Upper lobe of left lung (tissue), 6 donors: ENCODE measurements around the gene MGAT5B. TPM values are rescaled to one million over a fixed set of nuclear protein-coding genes. Genes with fewer than 3 reads are reported as not detected.
"Not testable (repeated sequence)": the region's sequence is repeated elsewhere in the genome, so short reads cannot be mapped to it uniquely, and the experiment has no call there.

Source experiments
- ATAC-seq, 2 donors: fragments of 200-7000 bp; cut with Tn5 transposase; one replicate each; pipeline ENCODE4 v1.9.1; 2022; ENCODE audit warnings: mild to moderate bottlenecking in 2 of 2, moderate library complexity in 2 of 2; ENCODE audit not compliant: low FRiP score in 2 of 2
- DNase-seq, 2 donors: peaks; one replicate each; pipeline ENCODE4 v3.0.0-alpha.2; 2019 to 2020
- H3K27ac ChIP-seq, 4 donors: fragments of 200-600 bp; sonication (generic); one replicate each; pipeline ENCODE4 v1.5.1; 2016 to 2019
- H3K27me3 ChIP-seq, 4 donors: fragments of 200-600 bp; sonication (generic); one replicate each; pipeline ENCODE4 v1.5.1; 2017 to 2019
- H3K36me3 ChIP-seq, 4 donors: fragments of 200-600 bp; sonication (generic); one replicate each; pipeline ENCODE4 v1.5.1; 2016 to 2019
- H3K4me1 ChIP-seq, 4 donors: fragments of 200-600 bp; sonication (generic); one replicate each; pipeline ENCODE4 v1.5.1; 2018 to 2019
- H3K4me3 ChIP-seq, 4 donors: fragments of 200-600 bp; sonication (generic); one replicate each; pipeline ENCODE4 v1.5.1; 2017 to 2019; ENCODE audit warnings: mild to moderate bottlenecking in 2 of 4, moderate library complexity in 1 of 4
- H3K9me3 ChIP-seq, 4 donors: fragments of 200-600 bp; sonication (generic); one replicate each; pipeline ENCODE4 v1.5.1; 2018 to 2019
- CTCF ChIP-seq, 6 experiments: fragments of 450-650 bp in 4 of 6; fragments of 200-600 bp in 2 of 6; sonication (generic) in 2 of 6; IDR thresholded peaks; one replicate each; pipeline ENCODE4 v1.5.1; 2016 to 2019; ENCODE audit warnings: antibody characterized with exemption in 6 of 6
- EP300 ChIP-seq, 4 donors: sonication (generic); formaldehyde crosslinking; IDR thresholded peaks; one replicate each; pipeline ENCODE4 v1.5.1; 2017; ENCODE audit warnings: antibody characterized with exemption in 4 of 4, control low read depth in 2 of 4
- POLR2A ChIP-seq, 4 donors: fragments of 450-650 bp; IDR thresholded peaks; one replicate each; pipeline ENCODE4 v1.5.1; 2016 to 2017; ENCODE audit warnings: antibody characterized with exemption in 4 of 4, mild to moderate bottlenecking in 2 of 4
- POLR2AphosphoS5 ChIP-seq, 2 donors: sonication (generic); formaldehyde crosslinking; IDR thresholded peaks; one replicate each; pipeline ENCODE4 v1.5.1; 2017; ENCODE audit warnings: antibody characterized with exemption in 2 of 2
- WGBS, 2 donors: methylation state at CpG; one replicate each; pipeline ENCODE4 v1.1.5; 2017 to 2018; 5-methylcytosine and 5-hydroxymethylcytosine counted together
- total RNA-seq, 6 donors: library from RNA; depleted of rRNA in 4 of 6; stranded (reverse); fragments of >200 nt in 4 of 6; gene quantifications; one replicate each; pipeline versions ENCODE4 v1.1.0 to v1.2.1, GENCODE V29; 2016 to 2021
- donor health status: DM: no; HTN: no; CAD: no; lungs with moderate emphysema.
- donor health status: DM: no; HTN: yes; CAD: no; lungs with severe emphysema.

MGAT5B gene
- total RNA-seq, 6 donors from 2014 or later = 0.20 to 3.0 (median 0.83) TPM

GRCh38 chr17:76841776-76842405 lies 26.3 kb upstream of the MGAT5B start:
- H3K36me3 ChIP-seq = no peaks in the 10 kb centered on the region
- peaks cover 11 to 24% (median 14%) of the 10 kb centered on the region in 4 donors for H3K4me1 ChIP-seq
- WGBS, 2 donors = 5 to 32% methylated on average over 9 to 10 of the region's 10 CpGs
- H3K27me3 ChIP-seq = no peaks in the 10 kb centered on the region
- H3K9me3 ChIP-seq = no peaks in the 10 kb centered on the region
- no peak overlapping the region for H3K4me3 ChIP-seq
- TF ChIP-seq CTCF (IDR thresholded peaks at IDR 0.05) (no peak), POLR2AphosphoS5 (IDR thresholded peaks at IDR 0.05) (no peak), POLR2A (IDR thresholded peaks at IDR 0.05) (no peak), EP300 (IDR thresholded peaks at IDR 0.05) (no peak)
- H3K27ac ChIP-seq = no peak overlapping the region
- no peak for ATAC-seq
- DNase-seq = no peak

- not testable (repeated sequence) for ATAC-seq, H3K9me3 ChIP-seq, H3K36me3 ChIP-seq, H3K27me3 ChIP-seq, H3K27ac ChIP-seq, DNase-seq, H3K4me3 ChIP-seq
- H3K4me1 ChIP-seq = peaks cover 11 to 24% (median 14%) of the 10 kb centered on the region in 4 donors
- 93 to 95% methylated on average over 6 of the region's 6 CpGs for WGBS, 2 donors
Observed at GRCh38 chr17:76843068-76843467, 25.1 kb upstream of the MGAT5B start.

- 63 to 73% methylated on average over 8 to 10 of the region's 10 CpGs for WGBS, 2 donors
Observed at GRCh38 chr17:76843703-76844484, 24.3 kb upstream of the MGAT5B start.

GRCh38 chr17:76844485-76844829 lies 23.7 kb upstream of the MGAT5B start:
- no peak for ATAC-seq
- Histone ChIP-seq H3K9me3 (no peaks in the 10 kb centered on the region), H3K4me1 (peaks cover 7 to 18% (median 9%) of the 10 kb centered on the region in 4 donors), H3K4me3 (no peak overlapping the region), H3K36me3 (no peaks in the 10 kb centered on the region), H3K27me3 (no peaks in the 10 kb centered on the region), H3K27ac (no peak overlapping the region)
- 88 to 89% methylated on average over 4 of the region's 4 CpGs for WGBS, 2 donors
- DNase-seq = no peak
- TF ChIP-seq POLR2A (IDR thresholded peaks at IDR 0.05) = no peak
- TF ChIP-seq POLR2AphosphoS5 (IDR thresholded peaks at IDR 0.05) = no peak
- TF ChIP-seq CTCF (IDR thresholded peaks at IDR 0.05) = no peak
- TF ChIP-seq EP300 (IDR thresholded peaks at IDR 0.05) = no peak

More at GRCh38 chr17:76843703-76844484, 24.3 kb upstream of the MGAT5B start:
- Histone ChIP-seq H3K36me3 (no peaks in the 10 kb centered on the region), H3K27me3 (no peaks in the 10 kb centered on the region), H3K27ac (no peak overlapping the region), H3K9me3 (no peaks in the 10 kb centered on the region), H3K4me3 (no peak overlapping the region), H3K4me1 (peaks cover 11 to 24% (median 14%) of the 10 kb centered on the region in 4 donors)
- DNase-seq = no peak
- TF ChIP-seq POLR2A (IDR thresholded peaks at IDR 0.05) (no peak), CTCF (IDR thresholded peaks at IDR 0.05) (no peak), POLR2AphosphoS5 (IDR thresholded peaks at IDR 0.05) (no peak), EP300 (IDR thresholded peaks at IDR 0.05) (no peak)
- ATAC-seq = no peak

GRCh38 chr17:76844846-76845245 lies 23.4 kb upstream of the MGAT5B start:
- no peaks in the 10 kb centered on the region for H3K9me3 ChIP-seq
- no peak for ATAC-seq
- H3K4me3 ChIP-seq = no peak overlapping the region
- H3K4me1 ChIP-seq = peaks cover 4 to 14% (median 8%) of the 10 kb centered on the region in 4 donors
- TF ChIP-seq EP300 (IDR thresholded peaks at IDR 0.05) (no peak), CTCF (IDR thresholded peaks at IDR 0.05) (no peak), POLR2A (IDR thresholded peaks at IDR 0.05) (no peak), POLR2AphosphoS5 (IDR thresholded peaks at IDR 0.05) (no peak)
- WGBS, 2 donors = 57 to 58% methylated on average over 7 to 8 of the region's 8 CpGs
- H3K27ac ChIP-seq = no peak overlapping the region
- no peaks in the 10 kb centered on the region for H3K36me3 ChIP-seq
- H3K27me3 ChIP-seq = no peaks in the 10 kb centered on the region
- DNase-seq = no peak
